Loucy (cell line): ENCODE measurements around the gene PTPRK.

Source experiments
- H2AFZ ChIP-seq: fragments of 200-600 bp; sonication (generic); 2 replicates; pipeline ENCODE4 v1.6.0; 2016; ENCODE audit warnings: antibody characterized with exemption, mild to moderate bottlenecking, low read length, moderate library complexity
- H3F3A ChIP-seq: fragments of 200-600 bp; 2 replicates; pipeline ENCODE4 v1.6.0; 2016; ENCODE audit warnings: antibody characterized with exemption, low read depth, mild to moderate bottlenecking
- H3K27me3 ChIP-seq: fragments of 200-600 bp; sonication (generic); 2 replicates; pipeline ENCODE4 v1.6.1; 2014; ENCODE audit warnings: low read length, mild to moderate bottlenecking; ENCODE audit not compliant: insufficient read depth, poor library complexity, severe bottlenecking
- H3K36me3 ChIP-seq: fragments of 200-600 bp; sonication (generic); 2 replicates; pipeline ENCODE4 v1.6.1; 2016; ENCODE audit warnings: low read length; ENCODE audit not compliant: insufficient read depth
- H3K4me1 ChIP-seq: fragments of 200-600 bp; sonication (generic); 2 replicates; pipeline ENCODE4 v1.5.1; 2014; ENCODE audit warnings: low read length, mild to moderate bottlenecking; ENCODE audit not compliant: insufficient read depth, poor library complexity, severe bottlenecking
- H3K4me2 ChIP-seq: fragments of 200-600 bp; sonication (generic); 2 replicates; pipeline ENCODE4 v1.6.0; 2014; ENCODE audit warnings: antibody characterized with exemption, low read length, low read depth, mild to moderate bottlenecking; ENCODE audit not compliant: poor library complexity, severe bottlenecking
- H3K4me3 ChIP-seq: fragments of 200-600 bp; sonication (generic); 2 replicates; pipeline ENCODE4 v1.5.1; 2014; ENCODE audit warnings: low read length, mild to moderate bottlenecking, mixed read lengths; ENCODE audit not compliant: poor library complexity, severe bottlenecking
- H3K79me2 ChIP-seq: fragments of 200-600 bp; sonication (generic); 2 replicates; pipeline ENCODE4 v1.6.1; 2014; ENCODE audit warnings: low read length; ENCODE audit not compliant: insufficient read depth
- H3K9ac ChIP-seq: fragments of 200-600 bp; sonication (generic); 2 replicates; pipeline ENCODE4 v1.6.0; 2014; ENCODE audit warnings: mild to moderate bottlenecking, low read depth, low read length, moderate library complexity; ENCODE audit not compliant: poor library complexity, severe bottlenecking
- H3K9me2 ChIP-seq: fragments of 200-600 bp; sonication (generic); replicated peaks from 2 replicates; pipeline ENCODE4 v1.6.1; 2016; ENCODE audit warnings: low read depth, low read length, mixed read lengths
- H3K9me3 ChIP-seq: fragments of 200-600 bp; sonication (generic); 2 replicates; pipeline ENCODE4 v1.6.1; 2014; ENCODE audit warnings: mild to moderate bottlenecking, antibody characterized with exemption, low read length, low read depth; ENCODE audit not compliant: insufficient read depth
- H4K20me1 ChIP-seq: fragments of 200-600 bp; sonication (generic); 2 replicates; pipeline ENCODE4 v1.6.0; 2014; ENCODE audit warnings: antibody characterized with exemption, low read length, mild to moderate bottlenecking; ENCODE audit not compliant: insufficient read depth, poor library complexity, severe bottlenecking
- EZH2phosphoT487 ChIP-seq: fragments of 200-600 bp; IDR thresholded peaks from 2 replicates; pipeline ENCODE4 v1.6.1; 2018; ENCODE audit warnings: antibody characterized with exemption, mild to moderate bottlenecking, moderate library complexity, borderline replicate concordance
- TF ChIP-seq, protein P1 (sequence below): fragments of 200-600 bp; sonication (generic); conservative IDR thresholded peaks from 2 replicates; pipeline ENCODE4 v1.5.1; 2014; ENCODE audit warnings: mild to moderate bottlenecking, antibody characterized with exemption, low read length

The PTPRK gene

GRCh38 chr6:128500749-128501600 is 19.4 kb downstream of the PTPRK start:
- no peak overlapping the region for H3K4me3 ChIP-seq
- H3K9me3 ChIP-seq, result no peaks in the 10 kb centered on the region
- no peaks in the 10 kb centered on the region for H3K9me2 ChIP-seq
- H2AFZ ChIP-seq, result no peak overlapping the region
- no peaks in the 10 kb centered on the region for H3K4me1 ChIP-seq
- H4K20me1 ChIP-seq, result no peaks in the 10 kb centered on the region
- no peaks in the 10 kb centered on the region for H3K27me3 ChIP-seq
- no peaks in the 10 kb centered on the region for H3F3A ChIP-seq
- no peak overlapping the region for H3K9ac ChIP-seq
- H3K4me2 ChIP-seq, result no peak overlapping the region
- no peaks in the 10 kb centered on the region for H3K79me2 ChIP-seq
- TF ChIP-seq, protein P1, sequence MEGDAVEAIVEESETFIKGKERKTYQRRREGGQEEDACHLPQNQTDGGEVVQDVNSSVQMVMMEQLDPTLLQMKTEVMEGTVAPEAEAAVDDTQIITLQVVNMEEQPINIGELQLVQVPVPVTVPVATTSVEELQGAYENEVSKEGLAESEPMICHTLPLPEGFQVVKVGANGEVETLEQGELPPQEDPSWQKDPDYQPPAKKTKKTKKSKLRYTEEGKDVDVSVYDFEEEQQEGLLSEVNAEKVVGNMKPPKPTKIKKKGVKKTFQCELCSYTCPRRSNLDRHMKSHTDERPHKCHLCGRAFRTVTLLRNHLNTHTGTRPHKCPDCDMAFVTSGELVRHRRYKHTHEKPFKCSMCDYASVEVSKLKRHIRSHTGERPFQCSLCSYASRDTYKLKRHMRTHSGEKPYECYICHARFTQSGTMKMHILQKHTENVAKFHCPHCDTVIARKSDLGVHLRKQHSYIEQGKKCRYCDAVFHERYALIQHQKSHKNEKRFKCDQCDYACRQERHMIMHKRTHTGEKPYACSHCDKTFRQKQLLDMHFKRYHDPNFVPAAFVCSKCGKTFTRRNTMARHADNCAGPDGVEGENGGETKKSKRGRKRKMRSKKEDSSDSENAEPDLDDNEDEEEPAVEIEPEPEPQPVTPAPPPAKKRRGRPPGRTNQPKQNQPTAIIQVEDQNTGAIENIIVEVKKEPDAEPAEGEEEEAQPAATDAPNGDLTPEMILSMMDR, result no peak
- TF ChIP-seq EZH2phosphoT487, result no peak
- no peaks in the 10 kb centered on the region for H3K36me3 ChIP-seq

DNA sequence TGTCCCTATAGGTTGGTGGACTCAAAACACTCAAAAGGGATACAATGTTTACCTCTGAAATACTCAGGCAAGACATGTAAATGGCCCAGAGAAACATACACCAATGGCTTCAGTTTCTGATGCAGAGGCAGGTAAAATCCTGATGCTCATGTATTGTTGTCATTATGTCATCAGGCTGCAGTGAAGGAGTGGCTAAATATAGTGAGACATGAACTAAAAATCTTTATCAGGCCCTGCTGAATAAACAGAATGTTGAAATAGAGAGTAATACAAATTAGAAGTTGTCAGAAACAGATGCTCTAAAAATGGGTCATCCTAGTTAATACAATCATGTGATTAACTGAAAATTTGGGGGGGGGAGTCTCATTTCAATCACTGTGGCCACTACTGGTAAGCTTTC is 20.4 kb downstream of the PTPRK start:
- Histone ChIP-seq H3K4me1 (no peaks in the 10 kb centered on the region), H3K9ac (no peak overlapping the region), H3K9me3 (no peaks in the 10 kb centered on the region), H3K4me3 (no peak overlapping the region), H2AFZ (no peak overlapping the region), H3K27me3 (no peaks in the 10 kb centered on the region), H4K20me1 (no peaks in the 10 kb centered on the region), H3K79me2 (no peaks in the 10 kb centered on the region), H3K9me2 (no peaks in the 10 kb centered on the region), H3K4me2 (no peak overlapping the region), H3K36me3 (no peaks in the 10 kb centered on the region), H3F3A (no peaks in the 10 kb centered on the region)
- no peak for TF ChIP-seq EZH2phosphoT487
- TF ChIP-seq, protein P1, result no peak

DNA sequence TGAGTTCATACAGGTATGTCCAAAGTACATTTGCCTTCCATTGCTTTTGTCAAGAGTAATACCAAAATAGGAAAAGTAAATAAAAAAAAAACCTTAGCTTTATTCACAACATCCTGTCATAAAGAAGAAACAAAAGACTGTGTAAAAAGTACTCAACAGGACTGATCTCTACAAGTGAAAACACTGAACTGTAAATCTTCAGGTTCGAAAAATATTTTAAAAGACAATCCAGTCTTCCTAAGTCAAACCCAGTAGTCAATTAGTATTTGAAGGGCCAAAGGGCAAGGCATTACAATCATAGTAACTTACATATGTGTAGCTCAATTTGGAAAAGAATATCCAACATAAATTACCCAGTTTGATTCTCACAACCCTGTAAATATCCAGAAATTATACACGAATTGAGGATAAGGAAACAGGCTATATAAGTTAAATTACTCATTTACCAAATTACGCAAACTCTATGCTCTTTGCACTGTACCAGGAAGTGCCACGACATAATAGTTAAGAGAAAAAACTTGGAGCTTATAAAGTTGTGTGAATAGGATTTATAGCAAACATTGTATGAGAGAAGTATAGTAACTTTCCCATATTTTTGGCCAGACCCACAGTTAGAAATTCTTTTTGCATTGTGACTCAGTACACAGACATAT is 21.2 kb downstream of the PTPRK start:
- Histone ChIP-seq H3K4me1 (no peaks in the 10 kb centered on the region), H3K27me3 (no peaks in the 10 kb centered on the region), H3K4me3 (no peak overlapping the region), H3K9me2 (no peaks in the 10 kb centered on the region), H3F3A (no peaks in the 10 kb centered on the region), H3K36me3 (no peaks in the 10 kb centered on the region), H3K79me2 (no peaks in the 10 kb centered on the region), H4K20me1 (no peaks in the 10 kb centered on the region), H3K9ac (no peak overlapping the region), H3K9me3 (no peaks in the 10 kb centered on the region), H3K4me2 (no peak overlapping the region), H2AFZ (no peak overlapping the region)
- TF ChIP-seq, protein P1, result no peak
- TF ChIP-seq EZH2phosphoT487, result no peak
